Measurements from ENCODE around the gene LDHA. TPM values are rescaled to one million over a fixed set of nuclear protein-coding genes. Genes with fewer than 3 reads are reported as not detected.

Gene LDHA
- total RNA-seq, 1 experiment from 2014 or later, result 396 TPM

DNA sequence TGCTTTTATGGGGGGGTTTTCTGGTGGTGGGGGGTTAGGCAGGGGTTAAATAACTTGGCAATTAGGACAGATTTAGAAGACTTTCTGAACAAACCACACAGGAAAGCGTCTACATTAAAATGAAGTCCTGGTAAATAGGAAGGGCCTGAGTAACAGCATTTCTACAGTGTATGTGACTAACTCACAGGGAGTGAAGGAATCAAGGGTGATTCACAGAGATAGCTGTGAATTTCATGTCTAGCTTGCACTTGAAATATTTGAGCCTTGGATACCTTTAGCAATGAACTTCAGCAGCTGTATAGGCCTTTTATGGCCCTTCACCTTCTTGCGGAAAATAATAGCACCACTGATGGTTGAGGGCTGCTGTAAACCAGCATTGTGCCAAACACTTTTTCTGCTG lies 26.1 kb upstream of the LDHA start:
- Mint-ChIP-seq H3K36me3 (ENCODE audit: insufficient read depth, unreplicated experiment) (peaks cover 27% of the 10 kb centered on the region), H3K27ac (ENCODE audit: unreplicated experiment) (no peak overlapping the region), H3K4me3 (ENCODE audit: unreplicated experiment) (no peak overlapping the region), H3K9me3 (ENCODE audit: unreplicated experiment) (no peaks in the 10 kb centered on the region), H3K4me1 (ENCODE audit: low read depth, unreplicated experiment) (no peaks in the 10 kb centered on the region), H3K27me3 (ENCODE audit: insufficient read depth, unreplicated experiment) (no peaks in the 10 kb centered on the region)
- ChIA-PET CTCF (interaction anchor here (0.6 kb wide), 1 partner anchor 162 kb away, joined by 3 read pairs; no protein-coding TSS in a partner anchor), POLR2A (no interaction called here)
- BruUV-seq (replicated peaks), result no TSS peak
- no peaks in the 10 kb centered on the region for H3K27me3 ChIP-seq (replicated peaks; ENCODE audit: control insufficient read depth, insufficient read depth, low read length)
- H3K4me1 ChIP-seq, result peaks cover 11% of the 10 kb centered on the region
- intact Hi-C loops (cut with micrococcal nuclease; ENCODE audit: unreplicated experiment), result no loop called here
- no peaks in the 10 kb centered on the region for H3K9me3 ChIP-seq
- no peak for DNase-seq
- TF ChIP-seq, protein P1, sequence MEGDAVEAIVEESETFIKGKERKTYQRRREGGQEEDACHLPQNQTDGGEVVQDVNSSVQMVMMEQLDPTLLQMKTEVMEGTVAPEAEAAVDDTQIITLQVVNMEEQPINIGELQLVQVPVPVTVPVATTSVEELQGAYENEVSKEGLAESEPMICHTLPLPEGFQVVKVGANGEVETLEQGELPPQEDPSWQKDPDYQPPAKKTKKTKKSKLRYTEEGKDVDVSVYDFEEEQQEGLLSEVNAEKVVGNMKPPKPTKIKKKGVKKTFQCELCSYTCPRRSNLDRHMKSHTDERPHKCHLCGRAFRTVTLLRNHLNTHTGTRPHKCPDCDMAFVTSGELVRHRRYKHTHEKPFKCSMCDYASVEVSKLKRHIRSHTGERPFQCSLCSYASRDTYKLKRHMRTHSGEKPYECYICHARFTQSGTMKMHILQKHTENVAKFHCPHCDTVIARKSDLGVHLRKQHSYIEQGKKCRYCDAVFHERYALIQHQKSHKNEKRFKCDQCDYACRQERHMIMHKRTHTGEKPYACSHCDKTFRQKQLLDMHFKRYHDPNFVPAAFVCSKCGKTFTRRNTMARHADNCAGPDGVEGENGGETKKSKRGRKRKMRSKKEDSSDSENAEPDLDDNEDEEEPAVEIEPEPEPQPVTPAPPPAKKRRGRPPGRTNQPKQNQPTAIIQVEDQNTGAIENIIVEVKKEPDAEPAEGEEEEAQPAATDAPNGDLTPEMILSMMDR (IDR thresholded peaks at IDR 0.05; ENCODE audit: insufficient read depth in 1 of 2, low read depth in 1 of 2, low read length in 1 of 2, severe bottlenecking in 1 of 2, unreplicated experiment in 1 of 2), result no peak
- H3K36me3 ChIP-seq (ENCODE audit: control insufficient read depth, insufficient read depth, low read length), result peaks cover 3% of the 10 kb centered on the region; the same call in 1 of the 2 replicates
- no peak overlapping the region for H3K4me3 ChIP-seq (ENCODE audit: low read depth, low read length)

- Histone ChIP-seq H3K9me3 (no peaks in the 10 kb centered on the region), H3K27me3 (replicated peaks; ENCODE audit: control insufficient read depth, insufficient read depth, low read length) (no peaks in the 10 kb centered on the region), H3K36me3 (ENCODE audit: control insufficient read depth, insufficient read depth, low read length) (peaks cover 3% of the 10 kb centered on the region; the same call in 1 of the 2 replicates), H3K4me3 (ENCODE audit: low read depth, low read length) (no peak overlapping the region), H3K4me1 (peaks cover 11% of the 10 kb centered on the region)
- CTCF ChIA-PET, result no interaction called here
- no peak for DNase-seq
- Mint-ChIP-seq H3K4me1 (ENCODE audit: low read depth, unreplicated experiment) (no peaks in the 10 kb centered on the region), H3K9me3 (ENCODE audit: unreplicated experiment) (no peaks in the 10 kb centered on the region), H3K36me3 (ENCODE audit: insufficient read depth, unreplicated experiment) (peaks cover 16% of the 10 kb centered on the region), H3K27me3 (ENCODE audit: insufficient read depth, unreplicated experiment) (no peaks in the 10 kb centered on the region), H3K4me3 (ENCODE audit: unreplicated experiment) (no peak overlapping the region), H3K27ac (ENCODE audit: unreplicated experiment) (no peak overlapping the region)
- no TSS peak for BruUV-seq (replicated peaks)
- POLR2A ChIA-PET, result no interaction called here
- TF ChIP-seq, protein P1 (IDR thresholded peaks at IDR 0.05; ENCODE audit: insufficient read depth in 1 of 2, low read depth in 1 of 2, low read length in 1 of 2, severe bottlenecking in 1 of 2, unreplicated experiment in 1 of 2), result no peak
- intact Hi-C loops (cut with micrococcal nuclease; ENCODE audit: unreplicated experiment), result no loop called here
Measured at GRCh38 chr11:18369398-18369797, 25.0 kb upstream of the LDHA start.

GRCh38 chr11:18371279-18371678 lies 23.1 kb upstream of the LDHA start:
- Histone ChIP-seq H3K4me3 (ENCODE audit: low read depth, low read length) (no peak overlapping the region), H3K9me3 (no peaks in the 10 kb centered on the region), H3K36me3 (ENCODE audit: control insufficient read depth, insufficient read depth, low read length) (no peaks in the 10 kb centered on the region; the same call in 1 of the 2 replicates), H3K4me1 (peaks cover 11% of the 10 kb centered on the region), H3K27me3 (replicated peaks; ENCODE audit: control insufficient read depth, insufficient read depth, low read length) (no peaks in the 10 kb centered on the region)
- no TSS peak for BruUV-seq (replicated peaks)
- Mint-ChIP-seq H3K4me3 (ENCODE audit: unreplicated experiment) (no peak overlapping the region), H3K27me3 (ENCODE audit: insufficient read depth, unreplicated experiment) (no peaks in the 10 kb centered on the region), H3K4me1 (ENCODE audit: low read depth, unreplicated experiment) (no peaks in the 10 kb centered on the region), H3K27ac (ENCODE audit: unreplicated experiment) (peak overlapping the region; percentile 39), H3K9me3 (ENCODE audit: unreplicated experiment) (no peaks in the 10 kb centered on the region), H3K36me3 (ENCODE audit: insufficient read depth, unreplicated experiment) (peaks cover 2% of the 10 kb centered on the region)
- ChIA-PET CTCF (interaction anchor here (1.1 to 1.2 kb wide), 2 partner anchors 39 to 101 kb away, joined by 3 to 4 read pairs; no protein-coding TSS in a partner anchor), POLR2A (interaction anchor here (1.1 kb wide), 2 partner anchors 13 to 23 kb away, joined by 4 to 5 read pairs; partner anchors contain the start of gene LDHA)
- no peak for DNase-seq
- intact Hi-C loops (cut with micrococcal nuclease; ENCODE audit: unreplicated experiment), result no loop called here
- TF ChIP-seq, protein P1 (IDR thresholded peaks at IDR 0.05; ENCODE audit: insufficient read depth in 1 of 2, low read depth in 1 of 2, low read length in 1 of 2, severe bottlenecking in 1 of 2, unreplicated experiment in 1 of 2), result no peak
